ENCODE measurements around the gene EYA2.

DNA sequence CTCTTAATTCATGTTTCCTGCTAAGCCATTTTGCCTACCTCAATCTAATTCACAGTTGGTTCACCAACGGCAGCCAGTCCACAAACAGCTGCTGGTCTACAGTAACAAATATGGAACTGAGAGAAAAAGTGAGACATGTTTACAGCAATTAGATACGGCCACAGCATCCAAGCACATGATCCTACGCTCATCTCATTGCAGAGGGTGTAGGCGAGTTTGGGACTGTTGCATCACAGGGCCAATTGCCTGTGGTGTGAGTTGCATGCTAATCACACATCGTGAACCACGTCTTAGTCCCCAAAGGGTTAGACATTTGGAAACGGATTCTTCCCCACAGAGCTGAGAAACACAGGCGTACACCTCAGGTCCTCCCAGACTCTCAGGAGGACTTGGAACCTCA lies 166.9 kb downstream of the EYA2 start:
- TF ChIP-seq CTCF (IDR thresholded peaks at IDR 0.05; ENCODE audit: low read depth, low read length) (no peak), POLR2A (IDR thresholded peaks at IDR 0.05; ENCODE audit: extremely low read depth, insufficient read length) (no peak)

Measured in NB4 (cell line).